ENCODE results near the gene LPCAT1. TPM values are rescaled to one million over a fixed set of nuclear protein-coding genes. Genes with fewer than 3 reads are reported as not detected.

LPCAT1 gene
- total RNA-seq, 1 donor from 2014 or later, result 475 TPM

GRCh38 chr5:1520791-1521453, 2.8 kb downstream of the LPCAT1 start:
- peaks cover 56% of the 10 kb centered on the region for H3K36me3 ChIP-seq
- no peak for TF ChIP-seq CTCF (IDR thresholded peaks at IDR 0.05)
- H3K4me3 ChIP-seq, result peak overlapping the region; percentile 68
- no peaks in the 10 kb centered on the region for H3K27me3 ChIP-seq (ENCODE audit: low read depth)
- no peaks in the 10 kb centered on the region for H3K9me3 ChIP-seq
- H3K27ac ChIP-seq, result peak overlapping the region; percentile 84
- no peak for ATAC-seq
- intact Hi-C loops (cut with DNase I), result no loop called here
- H3K4me1 ChIP-seq, result peaks cover 53% of the 10 kb centered on the region
- DNase-seq, result no peak

DNA sequence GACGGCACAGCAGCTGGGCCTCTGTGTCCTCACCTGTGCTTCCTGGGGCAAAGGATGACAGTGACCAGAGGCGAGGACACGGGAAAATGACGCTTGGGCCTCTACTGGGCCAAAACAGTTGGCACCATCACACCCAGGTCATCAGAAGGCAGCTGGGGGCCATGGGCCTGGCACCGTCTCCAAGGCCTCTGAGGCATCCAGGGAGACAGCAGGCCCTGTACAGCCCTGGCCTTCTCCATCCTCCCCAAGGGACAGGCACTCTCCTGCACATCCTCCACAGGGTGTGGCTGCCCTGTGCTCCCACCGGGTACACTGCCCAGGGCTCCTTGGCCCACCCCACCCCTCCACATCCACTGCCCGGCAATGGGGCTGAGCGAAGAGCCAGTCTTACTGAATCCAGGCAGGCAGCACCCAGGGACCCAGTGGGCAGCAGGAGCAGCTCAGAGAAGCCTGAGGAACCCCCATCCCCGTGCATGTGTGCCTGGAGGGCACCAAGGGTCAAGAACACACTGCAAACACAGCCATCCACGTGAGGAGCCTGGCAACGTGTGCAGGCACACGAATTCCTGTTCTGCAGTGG, 4.0 kb downstream of the LPCAT1 start:
- no peak for TF ChIP-seq CTCF (IDR thresholded peaks at IDR 0.05)
- no peaks in the 10 kb centered on the region for H3K9me3 ChIP-seq
- H3K27ac ChIP-seq, result peak overlapping the region; percentile 43
- DNase-seq, result no peak
- H3K4me3 ChIP-seq, result peak overlapping the region; percentile 17
- peaks cover 57% of the 10 kb centered on the region for H3K36me3 ChIP-seq
- H3K4me1 ChIP-seq, result peaks cover 60% of the 10 kb centered on the region
- no peaks in the 10 kb centered on the region for H3K27me3 ChIP-seq (ENCODE audit: low read depth)
- intact Hi-C loops (cut with DNase I), result no loop called here
- no peak for ATAC-seq

DNA sequence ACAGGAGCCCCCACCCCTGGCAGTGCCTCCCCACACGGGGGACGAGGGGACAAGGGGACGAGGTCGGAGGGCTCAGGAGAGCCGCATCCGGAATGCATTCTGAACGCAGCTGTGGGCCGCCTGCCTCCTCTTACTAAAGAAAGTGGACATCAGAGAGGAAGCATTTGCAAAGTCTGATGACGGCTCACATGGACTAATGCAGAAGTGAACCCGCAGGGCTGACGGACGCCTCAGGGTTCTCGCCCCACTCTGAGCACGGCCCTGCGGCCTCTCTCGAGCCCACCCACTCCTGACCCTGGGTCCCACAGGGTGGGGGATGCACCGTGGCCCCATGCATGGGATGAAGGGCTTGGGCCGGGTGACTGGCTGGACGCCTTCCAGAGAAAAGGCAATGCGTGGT, 5.9 kb downstream of the LPCAT1 start:
- H3K4me1 ChIP-seq, result peaks cover 70% of the 10 kb centered on the region
- TF ChIP-seq CTCF (IDR thresholded peaks at IDR 0.05), result no peak
- no peaks in the 10 kb centered on the region for H3K9me3 ChIP-seq
- peaks cover 72% of the 10 kb centered on the region for H3K36me3 ChIP-seq
- H3K27ac ChIP-seq, result peak overlapping the region; percentile 60
- H3K27me3 ChIP-seq (ENCODE audit: low read depth), result no peaks in the 10 kb centered on the region
- peak overlapping the region; percentile 17 for H3K4me3 ChIP-seq
- intact Hi-C loops (cut with DNase I), result no loop called here
- no peak for ATAC-seq
- DNase-seq, result peak; percentile 52

DNA sequence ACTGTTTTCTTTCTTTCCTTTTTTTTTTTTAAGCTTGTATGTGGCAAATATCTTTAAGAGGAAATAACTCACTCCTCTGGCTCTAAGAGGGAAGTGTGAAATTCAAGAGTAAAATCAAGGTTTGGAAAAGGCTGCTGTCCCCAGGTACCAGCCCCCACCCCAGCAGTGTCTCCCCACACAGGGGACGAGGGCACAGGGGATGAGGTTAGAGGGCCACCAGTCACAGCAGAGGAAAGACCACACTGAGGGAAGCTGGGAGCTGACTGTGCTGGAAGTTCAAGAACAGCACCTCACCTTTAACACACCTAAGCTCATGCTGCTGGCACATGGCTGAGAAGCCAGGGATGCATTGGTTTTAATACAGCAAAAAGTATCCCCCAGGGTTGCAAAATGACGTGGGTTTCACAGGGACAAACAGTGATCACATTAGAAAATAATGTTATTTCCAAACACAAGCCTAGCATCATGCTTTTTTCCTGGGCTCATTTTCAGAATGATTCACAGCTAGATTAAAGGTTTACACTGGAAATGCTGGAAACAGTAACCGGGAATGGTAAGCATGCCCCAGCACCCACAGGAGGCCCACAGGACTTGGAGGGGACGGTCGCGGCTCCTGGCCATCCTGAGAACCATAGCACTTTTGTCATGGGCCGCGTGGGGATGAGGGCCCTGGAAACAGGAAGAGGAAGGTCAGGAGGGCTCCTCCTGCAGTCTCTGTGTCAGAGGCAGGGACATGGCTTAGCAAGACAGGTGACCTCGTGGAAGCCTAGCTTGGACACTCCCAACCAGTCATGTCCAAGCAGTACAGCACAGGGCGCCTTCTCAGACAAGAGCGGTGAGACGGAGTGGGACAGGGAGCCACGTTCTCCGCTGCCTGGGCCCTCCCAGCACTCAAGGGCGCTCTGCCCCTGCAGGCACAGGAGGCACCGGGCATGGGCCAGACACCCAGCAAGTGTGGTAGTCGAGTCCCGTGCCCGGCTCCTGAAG, 6.9 kb downstream of the LPCAT1 start:
- H3K36me3 ChIP-seq, result peaks cover 81% of the 10 kb centered on the region
- H3K4me3 ChIP-seq, result no peak overlapping the region
- H3K9me3 ChIP-seq, result no peaks in the 10 kb centered on the region
- intact Hi-C loops (cut with DNase I), result no loop called here
- peak overlapping the region; percentile 60 for H3K27ac ChIP-seq
- no peak for TF ChIP-seq CTCF (IDR thresholded peaks at IDR 0.05)
- DNase-seq, result peak; percentile 64
- no peaks in the 10 kb centered on the region for H3K27me3 ChIP-seq (ENCODE audit: low read depth)
- ATAC-seq, result peak; percentile 40 to 43
- H3K4me1 ChIP-seq, result peaks cover 61% of the 10 kb centered on the region

- ATAC-seq (peak; percentile 40 to 49), DNase-seq (no peak)
- TF ChIP-seq CTCF (IDR thresholded peaks at IDR 0.05), result no peak
- peaks cover 81% of the 10 kb centered on the region for H3K36me3 ChIP-seq
- H3K27ac ChIP-seq, result peak overlapping the region; percentile 60
- H3K4me1 ChIP-seq, result peaks cover 56% of the 10 kb centered on the region
- intact Hi-C loops (cut with DNase I), result no loop called here
- no peaks in the 10 kb centered on the region for H3K9me3 ChIP-seq
- H3K4me3 ChIP-seq, result no peak overlapping the region
- H3K27me3 ChIP-seq (ENCODE audit: low read depth), result no peaks in the 10 kb centered on the region
Observed at GRCh38 chr5:1515921-1516571, 7.7 kb downstream of the LPCAT1 start.

Measured in lower lobe of right lung (tissue), 2 donors.